ENCODE results near the gene PRDX6. TPM values are rescaled to one million over a fixed set of nuclear protein-coding genes. Genes with fewer than 3 reads are reported as not detected.

The PRDX6 gene, protein sequence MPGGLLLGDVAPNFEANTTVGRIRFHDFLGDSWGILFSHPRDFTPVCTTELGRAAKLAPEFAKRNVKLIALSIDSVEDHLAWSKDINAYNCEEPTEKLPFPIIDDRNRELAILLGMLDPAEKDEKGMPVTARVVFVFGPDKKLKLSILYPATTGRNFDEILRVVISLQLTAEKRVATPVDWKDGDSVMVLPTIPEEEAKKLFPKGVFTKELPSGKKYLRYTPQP
- polyA plus RNA-seq (2013, experiment 1 of 2): 380 TPM
- 365 TPM for polyA plus RNA-seq (2013, experiment 2 of 2)

DNA sequence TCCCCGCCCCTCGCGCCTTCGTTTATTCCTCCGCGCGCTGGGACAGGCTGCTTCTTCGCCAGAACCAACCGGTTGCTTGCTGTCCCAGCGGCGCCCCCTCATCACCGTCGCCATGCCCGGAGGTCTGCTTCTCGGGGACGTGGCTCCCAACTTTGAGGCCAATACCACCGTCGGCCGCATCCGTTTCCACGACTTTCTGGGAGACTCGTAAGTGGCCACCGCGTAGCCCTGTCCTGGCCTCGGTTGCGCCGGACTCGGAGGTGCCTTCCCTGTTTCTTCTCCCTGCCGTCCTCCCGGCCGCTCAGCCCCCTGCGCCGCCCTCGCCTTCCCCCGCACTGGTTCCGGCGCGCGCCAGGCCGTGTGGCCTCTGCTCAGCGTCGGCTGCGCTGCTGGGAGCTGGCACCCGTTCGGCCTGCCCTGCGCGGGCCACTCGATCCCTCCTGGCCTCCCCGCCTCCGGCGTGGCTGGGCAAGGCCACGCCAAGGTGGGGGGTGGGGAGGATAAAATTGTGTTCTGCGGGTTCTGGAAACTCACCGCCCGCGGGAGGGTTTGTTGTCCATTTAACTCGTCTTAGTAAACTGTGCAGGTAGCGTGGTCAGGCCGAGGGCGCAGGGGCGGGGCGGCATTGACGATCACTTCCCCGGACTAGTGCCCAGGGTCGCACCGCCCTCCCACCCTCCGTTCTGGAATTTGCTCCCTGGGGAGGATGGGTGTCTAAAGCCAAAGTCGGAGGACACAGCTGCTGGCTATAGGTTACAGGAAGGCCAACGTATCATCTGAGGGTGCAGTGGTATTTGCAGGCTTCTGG, at the start of gene PRDX6:
TSS of gene PRDX6 (plus strand) at position 50 of the 808 bp plus-strand sequence. CDS start at position 113, 63 bp downstream.
- peaks cover 27% of the 10 kb centered on the region for H3K4me1 ChIP-seq (ENCODE audit: insufficient read depth, low read length)
- peaks cover 4% of the 10 kb centered on the region; the same call in 1 of the 2 replicates for H3K9me3 ChIP-seq (ENCODE audit: insufficient read depth, low read depth, low read length)
- peak within 1 kb of the TSS; percentile 97 for H3K9ac ChIP-seq (ENCODE audit: low read depth, low read length)
- WGBS: under 1% methylated on average over 69 of the region's 69 CpGs
- peak within 1 kb of the TSS; percentile 80 for H3K27ac ChIP-seq (ENCODE audit: low read depth, low read length)
- H3K27me3 ChIP-seq (ENCODE audit: insufficient read depth, low read length): no peaks in the 10 kb centered on the region
- peak within 1 kb of the TSS; percentile 93 for H3K4me3 ChIP-seq (ENCODE audit: low read length)
- H3K36me3 ChIP-seq (ENCODE audit: insufficient read depth, low read length): peaks cover 40% of the 10 kb centered on the region

DNA sequence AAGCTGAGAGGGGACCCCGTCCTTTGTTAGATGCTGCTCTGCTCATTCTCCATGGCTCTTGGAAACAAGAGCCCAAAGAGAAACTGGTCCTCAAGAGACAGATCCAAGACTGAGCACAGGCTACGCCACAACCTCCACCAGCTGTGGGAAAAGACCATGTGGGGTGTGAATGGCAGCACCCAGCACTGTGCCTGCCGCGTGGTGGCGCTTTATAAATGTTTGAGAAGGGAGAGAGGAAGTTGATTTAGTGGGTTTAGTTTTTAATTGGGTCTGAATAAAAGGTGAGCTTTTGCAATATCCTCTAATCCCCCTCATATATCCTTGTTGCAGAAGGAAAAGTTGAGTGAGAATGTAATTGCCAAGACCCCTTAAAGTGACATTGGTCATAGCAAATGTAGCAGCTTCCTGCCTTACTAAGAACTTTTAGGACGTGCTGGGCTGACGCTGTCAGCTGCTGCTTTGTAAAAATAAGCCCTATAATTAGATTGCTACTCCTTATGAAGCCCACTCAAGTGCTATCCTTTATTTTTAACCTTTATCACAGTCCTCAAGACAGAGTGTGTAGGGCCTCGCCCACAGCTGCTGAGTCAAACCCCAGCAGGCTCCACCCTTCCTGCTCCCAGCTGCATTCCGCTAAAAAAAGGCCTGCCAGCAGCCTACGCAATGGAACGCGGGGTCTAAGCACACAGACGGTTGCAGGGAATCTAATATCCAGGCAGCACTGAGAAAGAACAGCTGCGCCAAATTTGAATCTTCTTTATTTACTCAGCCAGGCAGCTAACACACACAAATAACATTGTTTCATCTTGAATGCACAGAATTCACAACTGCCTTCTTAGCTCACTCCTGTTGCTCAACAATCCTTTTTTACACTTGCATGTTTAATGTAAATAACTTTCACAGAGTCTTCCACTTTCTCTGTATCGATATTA, 47.4 kb upstream of the PRDX6 start:
- Histone ChIP-seq H3K9me3 (ENCODE audit: insufficient read depth, low read depth, low read length) (no peaks in the 10 kb centered on the region), H3K27me3 (ENCODE audit: insufficient read depth, low read length) (no peaks in the 10 kb centered on the region), H3K36me3 (ENCODE audit: insufficient read depth, low read length) (no peaks in the 10 kb centered on the region), H3K27ac (ENCODE audit: low read depth, low read length) (peak overlapping the region; percentile 73), H3K4me3 (ENCODE audit: low read length) (0 out of 2 replicates have a peak overlapping the region, but pooled peaks have one; percentile 22), H3K9ac (ENCODE audit: low read depth, low read length) (no peak overlapping the region), H3K4me1 (ENCODE audit: insufficient read depth, low read length) (peaks cover 34% of the 10 kb centered on the region)
- WGBS: 33% methylated on average over 15 of the region's 15 CpGs

DNA sequence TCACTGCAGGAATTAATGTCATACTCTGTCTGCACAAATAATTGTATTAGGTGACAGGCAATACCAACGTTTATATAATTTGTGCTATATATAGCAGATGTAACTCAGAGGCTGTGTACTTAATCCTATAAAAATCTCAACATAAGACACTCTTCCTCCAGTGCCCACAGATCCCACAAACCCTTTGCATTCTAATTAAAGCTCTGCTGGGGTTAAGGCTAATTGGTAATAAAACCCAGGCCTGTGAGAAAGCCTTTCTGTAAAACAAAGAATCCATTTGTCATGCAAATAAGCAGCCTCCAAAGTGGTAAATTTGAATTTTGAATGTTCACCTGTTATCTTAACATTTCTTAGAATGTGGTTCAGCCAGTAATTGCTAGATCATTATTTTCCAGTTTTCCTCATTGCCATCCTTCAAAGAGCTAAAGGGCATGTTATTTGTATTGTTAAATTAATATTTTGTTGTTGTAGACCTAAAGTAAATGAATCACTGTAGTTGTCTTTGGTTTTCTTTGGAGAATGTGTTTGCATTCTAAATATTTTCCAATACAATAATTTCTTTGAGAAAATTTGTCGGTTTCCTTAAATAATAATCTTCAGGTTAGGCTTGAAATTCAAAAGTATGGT, 46.3 kb upstream of the PRDX6 start:
- no peaks in the 10 kb centered on the region for H3K36me3 ChIP-seq (ENCODE audit: insufficient read depth, low read length)
- 0% methylated on average over 1 of the region's 2 CpGs for WGBS
- no peak overlapping the region for H3K9ac ChIP-seq (ENCODE audit: low read depth, low read length)
- no peaks in the 10 kb centered on the region for H3K27me3 ChIP-seq (ENCODE audit: insufficient read depth, low read length)
- H3K4me1 ChIP-seq (ENCODE audit: insufficient read depth, low read length): peaks cover 34% of the 10 kb centered on the region
- H3K27ac ChIP-seq (ENCODE audit: low read depth, low read length): peak overlapping the region; percentile 73
- no peaks in the 10 kb centered on the region for H3K9me3 ChIP-seq (ENCODE audit: insufficient read depth, low read depth, low read length)
- peak overlapping the region; percentile 22 for H3K4me3 ChIP-seq (ENCODE audit: low read length)

DNA sequence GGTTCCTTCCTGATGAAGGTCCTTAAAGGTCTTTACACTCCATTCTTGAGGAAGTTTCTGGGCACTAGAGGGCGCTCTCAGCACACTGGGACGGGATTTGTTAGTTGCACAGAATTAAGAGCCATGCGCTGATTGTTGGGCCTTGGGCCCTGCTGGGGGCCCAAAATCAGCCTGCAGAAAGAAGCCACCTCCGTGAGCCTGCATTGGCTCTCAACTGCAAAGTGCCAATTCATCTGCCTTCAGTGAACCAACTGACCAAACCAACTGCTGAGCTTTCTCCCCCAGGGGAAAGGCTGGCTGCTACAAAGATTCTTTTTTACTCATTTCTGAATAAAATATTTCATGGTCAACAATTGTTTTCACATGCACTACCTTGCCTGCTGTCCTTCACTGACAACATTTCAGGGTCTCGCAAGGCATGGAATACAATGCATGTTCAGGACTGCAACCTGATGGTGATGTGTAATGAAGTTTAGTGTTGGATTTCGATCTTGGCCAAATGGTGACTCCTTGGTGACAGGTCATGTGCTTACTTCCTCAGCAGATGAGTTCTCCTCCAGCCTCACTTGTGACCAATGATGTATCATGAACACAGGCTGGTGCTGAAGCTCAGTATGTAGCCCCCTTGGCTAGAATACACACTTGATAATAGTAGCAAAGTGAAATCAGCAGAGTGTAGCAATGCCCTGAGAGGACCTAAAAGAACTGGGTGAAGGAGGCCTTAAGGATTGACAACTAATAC, 45.7 kb upstream of the PRDX6 start:
- 33% methylated on average over 6 of the region's 6 CpGs for WGBS
- Histone ChIP-seq H3K9me3 (ENCODE audit: insufficient read depth, low read depth, low read length) (no peaks in the 10 kb centered on the region), H3K36me3 (ENCODE audit: insufficient read depth, low read length) (no peaks in the 10 kb centered on the region), H3K4me1 (ENCODE audit: insufficient read depth, low read length) (peaks cover 34% of the 10 kb centered on the region), H3K27me3 (ENCODE audit: insufficient read depth, low read length) (no peaks in the 10 kb centered on the region), H3K9ac (ENCODE audit: low read depth, low read length) (no peak overlapping the region), H3K27ac (ENCODE audit: low read depth, low read length) (peak overlapping the region; percentile 73; the same call in 1 of the 2 replicates), H3K4me3 (ENCODE audit: low read length) (no peak overlapping the region; the same call in 1 of the 2 replicates)

DNA sequence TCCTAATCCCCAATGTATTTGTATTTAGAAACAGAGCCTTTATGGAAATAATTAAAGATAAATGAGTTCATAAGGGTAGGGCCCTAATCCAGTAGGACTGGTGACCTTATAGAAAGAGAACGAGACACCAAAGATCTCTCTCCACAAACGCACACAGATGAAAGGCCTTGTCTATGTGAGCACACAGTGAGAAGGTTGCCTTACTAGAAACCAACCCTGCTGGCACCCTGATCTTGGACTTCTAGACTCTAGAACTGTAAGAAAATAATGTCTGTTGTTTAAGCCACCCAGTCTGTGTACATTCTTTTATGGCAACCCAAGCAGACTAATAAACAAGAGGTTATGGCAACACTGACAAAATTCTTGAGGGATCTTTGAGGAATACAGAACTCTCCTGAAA, 44.8 kb upstream of the PRDX6 start:
- Histone ChIP-seq H3K27ac (ENCODE audit: low read depth, low read length) (no peak overlapping the region), H3K4me1 (ENCODE audit: insufficient read depth, low read length) (peaks cover 31% of the 10 kb centered on the region), H3K36me3 (ENCODE audit: insufficient read depth, low read length) (no peaks in the 10 kb centered on the region), H3K9me3 (ENCODE audit: insufficient read depth, low read depth, low read length) (no peaks in the 10 kb centered on the region), H3K4me3 (ENCODE audit: low read length) (no peak overlapping the region), H3K27me3 (ENCODE audit: insufficient read depth, low read length) (no peaks in the 10 kb centered on the region), H3K9ac (ENCODE audit: low read depth, low read length) (no peak overlapping the region)
- 94% methylated on average over 2 of the region's 2 CpGs for WGBS

DNA sequence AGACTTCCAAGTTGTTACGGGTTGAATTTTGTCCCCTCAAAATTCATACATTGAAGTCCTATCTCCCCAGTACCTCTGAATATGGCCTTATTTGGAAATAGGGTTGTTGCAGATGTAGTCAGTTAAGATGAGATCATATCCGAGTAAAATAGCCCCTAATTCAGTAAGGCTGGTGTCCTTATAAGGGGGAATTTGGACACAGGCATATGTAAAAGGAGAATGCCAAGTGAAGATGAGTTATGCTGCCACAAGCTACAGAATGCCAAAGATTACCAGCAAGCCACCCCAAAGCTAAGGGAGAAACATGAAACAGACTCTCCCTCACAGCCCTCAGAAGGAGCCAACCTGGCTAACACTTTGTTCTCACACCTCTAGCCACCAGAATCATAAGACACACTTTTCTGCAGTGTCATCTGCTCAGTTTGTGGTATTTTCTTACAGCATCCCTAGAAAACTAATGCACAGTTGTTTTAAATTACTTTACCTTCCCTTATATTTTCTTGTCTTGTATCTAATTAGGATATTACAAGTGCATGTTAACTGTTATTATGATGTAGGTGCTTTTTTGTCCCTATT, 43.3 kb upstream of the PRDX6 start:
- no peak overlapping the region for H3K9ac ChIP-seq (ENCODE audit: low read depth, low read length)
- no peaks in the 10 kb centered on the region for H3K9me3 ChIP-seq (ENCODE audit: insufficient read depth, low read depth, low read length)
- no peak overlapping the region for H3K27ac ChIP-seq (ENCODE audit: low read depth, low read length)
- H3K36me3 ChIP-seq (ENCODE audit: insufficient read depth, low read length): no peaks in the 10 kb centered on the region
- WGBS: 96% methylated on average over 2 of the region's 2 CpGs
- H3K4me1 ChIP-seq (ENCODE audit: insufficient read depth, low read length): peaks cover 29% of the 10 kb centered on the region
- H3K27me3 ChIP-seq (ENCODE audit: insufficient read depth, low read length): no peaks in the 10 kb centered on the region
- no peak overlapping the region for H3K4me3 ChIP-seq (ENCODE audit: low read length)

DNA sequence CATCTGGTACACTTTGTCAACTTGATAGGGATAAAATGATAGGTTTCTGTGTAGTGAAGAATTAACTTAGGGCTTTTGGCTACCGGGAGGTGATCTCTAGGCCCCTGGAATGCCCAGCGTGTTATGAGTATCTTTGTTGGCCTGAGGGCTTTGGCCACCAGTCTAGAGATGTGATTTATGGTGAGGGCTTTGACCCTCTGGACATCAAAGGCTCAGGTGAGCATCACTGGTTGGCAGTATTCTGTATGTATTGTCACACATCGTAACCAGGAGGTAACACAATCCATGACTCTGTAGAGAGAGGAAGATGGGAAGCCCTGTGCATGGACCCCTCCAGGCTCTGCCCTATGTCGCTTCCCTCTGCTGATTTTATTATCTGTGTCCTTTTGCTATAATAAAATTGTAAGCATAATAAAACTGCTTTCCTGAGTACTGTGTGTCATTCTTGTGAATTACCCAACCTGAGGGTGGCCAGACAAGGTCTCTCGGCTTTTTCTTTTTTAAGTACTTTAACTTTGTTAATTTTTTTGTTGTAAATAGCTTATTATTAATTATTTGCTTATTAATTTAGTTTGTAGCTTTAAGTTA, 40.2 kb upstream of the PRDX6 start:
- Histone ChIP-seq H3K4me1 (ENCODE audit: insufficient read depth, low read length) (0 out of 2 replicates have a peak, but pooled peaks cover 9% of the 10 kb centered on the region), H3K27ac (ENCODE audit: low read depth, low read length) (no peak overlapping the region), H3K36me3 (ENCODE audit: insufficient read depth, low read length) (0 out of 2 replicates have a peak, but pooled peaks cover 2% of the 10 kb centered on the region), H3K4me3 (ENCODE audit: low read length) (no peak overlapping the region), H3K9me3 (ENCODE audit: insufficient read depth, low read depth, low read length) (no peaks in the 10 kb centered on the region), H3K27me3 (ENCODE audit: insufficient read depth, low read length) (no peaks in the 10 kb centered on the region), H3K9ac (ENCODE audit: low read depth, low read length) (no peak overlapping the region)
- 97% methylated on average over 5 of the region's 5 CpGs for WGBS

DNA sequence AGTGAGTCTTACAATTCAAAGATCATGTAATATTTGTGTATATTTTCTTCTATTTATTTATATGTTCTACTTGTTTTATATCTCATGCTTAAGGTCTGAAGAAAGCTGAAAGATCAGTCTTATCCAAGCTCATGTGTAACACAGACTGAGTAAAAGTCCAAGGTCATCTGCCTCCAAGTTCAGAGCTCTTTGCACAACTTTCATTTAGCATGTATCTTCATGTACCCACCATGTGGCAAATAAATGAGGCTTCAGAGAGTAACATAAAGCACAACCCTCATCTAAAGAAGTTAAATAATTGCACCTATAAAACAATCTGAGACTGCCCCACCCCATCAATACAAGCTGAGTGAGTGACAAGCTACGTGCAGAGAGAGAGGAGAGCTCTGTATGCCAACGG, 38.5 kb upstream of the PRDX6 start:
- Histone ChIP-seq H3K27ac (ENCODE audit: low read depth, low read length) (no peak overlapping the region), H3K36me3 (ENCODE audit: insufficient read depth, low read length) (0 out of 2 replicates have a peak, but pooled peaks cover 2% of the 10 kb centered on the region), H3K4me1 (ENCODE audit: insufficient read depth, low read length) (peaks cover 12% of the 10 kb centered on the region), H3K27me3 (ENCODE audit: insufficient read depth, low read length) (no peaks in the 10 kb centered on the region), H3K9me3 (ENCODE audit: insufficient read depth, low read depth, low read length) (no peaks in the 10 kb centered on the region), H3K9ac (ENCODE audit: low read depth, low read length) (no peak overlapping the region), H3K4me3 (ENCODE audit: low read length) (no peak overlapping the region)
- 64% methylated on average over 2 of the region's 2 CpGs for WGBS

DNA sequence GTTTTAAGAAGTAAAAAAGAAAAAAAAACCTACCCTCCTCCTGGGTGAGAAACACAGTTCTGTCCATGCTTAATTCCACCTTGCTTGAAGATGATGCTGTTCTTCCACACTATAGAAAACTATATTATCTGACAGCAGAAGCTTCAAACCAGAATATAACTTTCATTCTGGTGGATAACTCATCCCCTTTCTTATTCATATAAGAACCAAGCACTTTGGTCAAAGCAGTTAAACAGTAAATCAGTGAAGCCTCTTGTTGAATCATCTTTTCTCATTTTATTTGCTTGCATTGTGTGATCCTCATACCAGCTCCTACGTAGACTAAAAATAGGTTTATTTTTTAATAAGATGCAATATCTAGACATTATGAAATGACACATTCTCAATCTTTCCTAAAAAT, 36.7 kb upstream of the PRDX6 start:
- Histone ChIP-seq H3K4me1 (ENCODE audit: insufficient read depth, low read length) (peaks cover 30% of the 10 kb centered on the region), H3K27ac (ENCODE audit: low read depth, low read length) (no peak overlapping the region), H3K36me3 (ENCODE audit: insufficient read depth, low read length) (0 out of 2 replicates have a peak, but pooled peaks cover 2% of the 10 kb centered on the region), H3K4me3 (ENCODE audit: low read length) (no peak overlapping the region), H3K27me3 (ENCODE audit: insufficient read depth, low read length) (no peaks in the 10 kb centered on the region), H3K9ac (ENCODE audit: low read depth, low read length) (no peak overlapping the region), H3K9me3 (ENCODE audit: insufficient read depth, low read depth, low read length) (no peaks in the 10 kb centered on the region)
- no CpG with 5 or more reads among the region's 1 CpG for WGBS

All from HUES64 (cell line).